Breast epithelium (tissue), 3 donors: ENCODE results near the gene GPR31.

Experiments used
- POLR2A ChIP-seq: fragments of 450-650 bp; IDR thresholded peaks from one replicate; pipeline ENCODE4 v1.6.1; 2016; ENCODE audit warnings: antibody characterized with exemption, mild to moderate bottlenecking, moderate library complexity
- POLR2AphosphoS5 ChIP-seq, 3 donors: sonication (generic); formaldehyde crosslinking; IDR thresholded peaks; one replicate each; pipeline ENCODE4 v1.6.1; 2017; ENCODE audit warnings: antibody characterized with exemption in 3 of 3
- TF ChIP-seq, protein P1 (sequence below), 3 donors: fragments of 450-650 bp; IDR thresholded peaks; one replicate each; pipeline ENCODE4 v1.5.1; 2016 to 2017; ENCODE audit warnings: antibody characterized with exemption in 3 of 3, mild to moderate bottlenecking in 3 of 3, moderate library complexity in 3 of 3

DNA sequence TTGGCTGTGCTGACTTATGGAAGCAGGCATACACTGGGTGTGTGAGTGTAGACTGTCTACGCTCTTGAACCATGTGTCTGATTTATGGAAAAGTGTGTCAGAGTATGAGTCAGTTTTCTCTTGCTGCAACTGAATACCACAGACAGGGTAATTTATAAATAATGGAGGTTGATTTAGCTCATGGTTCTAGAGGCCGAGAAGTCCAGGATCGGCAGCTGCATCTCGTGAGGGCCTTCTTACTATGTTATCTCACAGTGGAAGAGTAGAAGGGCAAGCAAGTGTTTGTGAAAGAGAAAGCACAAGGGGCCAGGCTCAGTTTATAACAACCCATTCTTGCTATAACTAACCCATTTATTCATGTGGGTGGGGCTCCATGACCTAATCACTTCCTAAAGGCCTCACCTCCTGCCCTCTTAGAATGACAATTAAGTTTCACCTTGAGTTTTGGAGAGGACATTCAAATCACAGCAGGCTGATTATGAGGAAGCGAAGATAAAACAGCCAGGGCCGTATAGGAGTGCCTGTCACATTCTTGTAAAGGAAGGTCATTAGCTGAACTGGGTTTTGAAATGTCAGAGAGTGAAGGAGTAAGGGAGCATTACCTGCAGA, 6.7 kb downstream of the GPR31 start:
- TF ChIP-seq, protein P1, sequence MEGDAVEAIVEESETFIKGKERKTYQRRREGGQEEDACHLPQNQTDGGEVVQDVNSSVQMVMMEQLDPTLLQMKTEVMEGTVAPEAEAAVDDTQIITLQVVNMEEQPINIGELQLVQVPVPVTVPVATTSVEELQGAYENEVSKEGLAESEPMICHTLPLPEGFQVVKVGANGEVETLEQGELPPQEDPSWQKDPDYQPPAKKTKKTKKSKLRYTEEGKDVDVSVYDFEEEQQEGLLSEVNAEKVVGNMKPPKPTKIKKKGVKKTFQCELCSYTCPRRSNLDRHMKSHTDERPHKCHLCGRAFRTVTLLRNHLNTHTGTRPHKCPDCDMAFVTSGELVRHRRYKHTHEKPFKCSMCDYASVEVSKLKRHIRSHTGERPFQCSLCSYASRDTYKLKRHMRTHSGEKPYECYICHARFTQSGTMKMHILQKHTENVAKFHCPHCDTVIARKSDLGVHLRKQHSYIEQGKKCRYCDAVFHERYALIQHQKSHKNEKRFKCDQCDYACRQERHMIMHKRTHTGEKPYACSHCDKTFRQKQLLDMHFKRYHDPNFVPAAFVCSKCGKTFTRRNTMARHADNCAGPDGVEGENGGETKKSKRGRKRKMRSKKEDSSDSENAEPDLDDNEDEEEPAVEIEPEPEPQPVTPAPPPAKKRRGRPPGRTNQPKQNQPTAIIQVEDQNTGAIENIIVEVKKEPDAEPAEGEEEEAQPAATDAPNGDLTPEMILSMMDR (IDR thresholded peaks at IDR 0.05): no peak
- TF ChIP-seq POLR2A (no peak), POLR2AphosphoS5 (IDR thresholded peaks at IDR 0.05) (no peak)
